ENCODE data around the gene POTEH.
"Not testable (repeated sequence)": the region's sequence is repeated elsewhere in the genome, so short reads cannot be mapped to it uniquely, and the experiment has no call there.

POTEH gene
- total RNA-seq, result 0 reads per million in 3 donors

DNA sequence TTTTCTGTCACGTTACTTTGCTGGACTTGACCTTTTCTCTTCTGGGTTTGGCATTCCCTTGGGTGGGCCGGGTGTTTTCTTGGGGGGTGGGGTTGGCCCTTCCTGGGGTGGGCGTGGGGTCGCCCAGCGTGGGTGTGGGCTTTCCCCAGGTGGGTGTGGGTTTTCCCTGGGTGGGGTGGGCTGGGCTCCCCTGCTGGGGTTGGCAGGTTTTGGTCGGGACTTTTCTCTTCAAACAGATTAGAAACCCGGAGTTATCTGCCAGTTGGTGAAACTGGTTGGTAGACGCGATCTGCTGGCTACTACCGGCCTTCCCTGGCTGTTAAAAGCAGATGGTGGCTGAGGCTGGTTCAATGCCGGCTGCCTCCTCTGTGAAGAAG lies at the start of gene POTEH:
Gene POTEH, plus strand, starts transcription at position 278 of the 377 bp plus-strand sequence. Its CDS starts 52 bp downstream, at position 330.
- H3K27ac ChIP-seq (ENCODE audit: insufficient read depth, low read length, poor library complexity, severe bottlenecking); H3K36me3 ChIP-seq (ENCODE audit: control insufficient read depth, insufficient read depth, low read length); H3K4me3 ChIP-seq (ENCODE audit: insufficient read depth, low read depth, low read length, poor library complexity, severe bottlenecking); DNase-seq; H3K27me3 ChIP-seq (replicated peaks; ENCODE audit: control insufficient read depth, insufficient read depth, low read length, poor library complexity, severe bottlenecking); H3K4me1 ChIP-seq (ENCODE audit: control insufficient read depth, insufficient read depth, low read length, poor library complexity, severe bottlenecking); H3K9me3 ChIP-seq (ENCODE audit: control insufficient read depth, low read length): not testable (repeated sequence)

DNA sequence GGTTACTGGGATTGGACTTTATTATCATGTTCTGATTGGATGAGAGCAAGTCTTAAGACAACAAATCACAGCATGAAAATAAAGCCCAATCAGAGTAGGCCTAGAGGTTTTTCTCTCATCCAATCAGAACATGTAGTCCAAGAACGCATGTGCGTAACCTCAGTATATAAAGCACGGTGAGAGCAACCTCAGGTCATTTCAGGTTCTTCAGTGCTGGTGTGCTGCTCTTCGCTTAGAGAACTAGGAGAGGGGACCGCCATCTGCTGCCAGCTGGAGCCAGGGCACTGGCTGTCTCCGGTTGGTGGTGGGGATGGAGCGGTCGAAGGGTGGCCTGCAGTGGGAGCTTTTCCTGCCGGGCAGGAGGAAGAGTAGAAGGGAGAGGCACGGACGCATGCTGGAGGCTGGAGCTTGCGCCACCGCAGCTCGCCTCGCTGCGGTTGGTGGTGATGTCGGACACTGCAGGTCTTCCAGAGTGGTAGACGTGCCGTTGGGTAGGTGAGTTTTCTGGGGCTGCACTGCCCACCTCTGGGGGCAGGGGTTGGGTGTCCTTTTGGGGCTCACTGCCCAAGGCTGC lies 47.5 kb upstream of the POTEH start:
- not testable (repeated sequence) for H3K27me3 ChIP-seq (replicated peaks; ENCODE audit: control insufficient read depth, insufficient read depth, low read length, poor library complexity, severe bottlenecking); H3K4me1 ChIP-seq (ENCODE audit: control insufficient read depth, insufficient read depth, low read length, poor library complexity, severe bottlenecking); H3K4me3 ChIP-seq (ENCODE audit: insufficient read depth, low read depth, low read length, poor library complexity, severe bottlenecking); H3K27ac ChIP-seq (ENCODE audit: insufficient read depth, low read length, poor library complexity, severe bottlenecking); H3K36me3 ChIP-seq (ENCODE audit: control insufficient read depth, insufficient read depth, low read length); H3K9me3 ChIP-seq (ENCODE audit: control insufficient read depth, low read length); DNase-seq

DNA sequence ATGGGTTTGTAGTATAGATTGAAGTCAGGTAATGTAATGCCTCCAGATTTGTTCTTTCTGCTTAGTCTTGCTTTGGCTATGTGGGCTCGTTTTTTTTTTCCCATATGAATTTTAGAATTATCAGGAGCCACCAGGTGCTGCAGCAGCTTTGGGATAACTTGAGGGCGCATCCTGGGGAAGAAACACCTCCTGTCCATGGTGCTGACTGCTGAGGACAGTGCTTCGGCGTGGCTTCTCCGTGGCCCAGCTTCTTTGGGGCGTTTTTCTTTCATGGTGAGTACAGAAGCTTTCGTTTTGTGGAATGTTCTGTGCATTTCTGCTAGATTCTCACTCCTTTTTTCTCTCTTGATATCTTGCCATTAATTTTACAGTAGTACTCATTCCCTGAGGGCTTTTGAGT lies 37.9 kb upstream of the POTEH start:
- not testable (repeated sequence) for DNase-seq; H3K4me1 ChIP-seq (ENCODE audit: control insufficient read depth, insufficient read depth, low read length, poor library complexity, severe bottlenecking); H3K36me3 ChIP-seq (ENCODE audit: control insufficient read depth, insufficient read depth, low read length); H3K27ac ChIP-seq (ENCODE audit: insufficient read depth, low read length, poor library complexity, severe bottlenecking); H3K4me3 ChIP-seq (ENCODE audit: insufficient read depth, low read depth, low read length, poor library complexity, severe bottlenecking); H3K9me3 ChIP-seq (ENCODE audit: control insufficient read depth, low read length); H3K27me3 ChIP-seq (replicated peaks; ENCODE audit: control insufficient read depth, insufficient read depth, low read length, poor library complexity, severe bottlenecking)

DNA sequence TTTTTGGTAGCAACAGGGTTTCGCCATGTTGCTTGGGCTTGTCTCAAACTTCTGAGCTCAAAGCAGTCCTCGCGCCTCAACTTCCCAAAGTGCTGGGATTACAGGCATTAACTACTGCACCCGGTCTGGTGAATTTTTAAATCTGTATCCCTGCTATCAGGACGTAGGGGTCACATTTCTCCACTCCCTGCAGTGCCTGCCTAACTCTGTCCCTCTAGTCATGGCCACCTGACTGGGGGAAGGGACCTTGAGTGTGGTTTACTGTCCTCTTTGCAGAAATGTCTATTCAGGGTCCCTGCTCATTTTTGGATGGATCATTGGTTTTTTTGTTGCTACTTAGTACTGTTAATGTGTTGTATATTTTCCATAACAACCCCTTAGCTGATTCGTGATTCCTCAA lies 37.1 kb upstream of the POTEH start:
- not testable (repeated sequence) for H3K27me3 ChIP-seq (replicated peaks; ENCODE audit: control insufficient read depth, insufficient read depth, low read length, poor library complexity, severe bottlenecking); H3K27ac ChIP-seq (ENCODE audit: insufficient read depth, low read length, poor library complexity, severe bottlenecking); H3K4me3 ChIP-seq (ENCODE audit: insufficient read depth, low read depth, low read length, poor library complexity, severe bottlenecking); H3K36me3 ChIP-seq (ENCODE audit: control insufficient read depth, insufficient read depth, low read length); DNase-seq; H3K4me1 ChIP-seq (ENCODE audit: control insufficient read depth, insufficient read depth, low read length, poor library complexity, severe bottlenecking); H3K9me3 ChIP-seq (ENCODE audit: control insufficient read depth, low read length)

DNA sequence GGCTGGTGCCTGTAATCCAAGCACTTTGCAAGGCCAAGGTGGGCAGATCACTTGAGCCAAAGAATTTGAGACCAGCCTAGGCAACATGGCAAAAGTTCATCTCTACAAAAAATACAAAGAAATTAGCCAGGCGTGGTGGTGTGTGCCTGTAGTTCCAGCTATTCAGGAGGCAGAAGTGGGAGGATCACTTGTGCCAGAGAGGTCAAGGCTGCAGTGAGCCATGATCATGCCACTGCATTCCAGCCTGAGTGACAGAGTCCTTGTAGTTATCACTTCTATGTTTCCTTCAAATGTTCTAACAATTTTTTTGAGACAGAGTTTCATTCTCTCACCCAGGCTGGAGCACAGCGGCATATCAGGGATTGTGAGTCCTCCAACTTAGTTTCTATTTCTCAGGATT lies 36.6 kb upstream of the POTEH start:
- DNase-seq; H3K4me1 ChIP-seq (ENCODE audit: control insufficient read depth, insufficient read depth, low read length, poor library complexity, severe bottlenecking); H3K27ac ChIP-seq (ENCODE audit: insufficient read depth, low read length, poor library complexity, severe bottlenecking); H3K36me3 ChIP-seq (ENCODE audit: control insufficient read depth, insufficient read depth, low read length); H3K27me3 ChIP-seq (replicated peaks; ENCODE audit: control insufficient read depth, insufficient read depth, low read length, poor library complexity, severe bottlenecking); H3K9me3 ChIP-seq (ENCODE audit: control insufficient read depth, low read length); H3K4me3 ChIP-seq (ENCODE audit: insufficient read depth, low read depth, low read length, poor library complexity, severe bottlenecking): not testable (repeated sequence)

DNA sequence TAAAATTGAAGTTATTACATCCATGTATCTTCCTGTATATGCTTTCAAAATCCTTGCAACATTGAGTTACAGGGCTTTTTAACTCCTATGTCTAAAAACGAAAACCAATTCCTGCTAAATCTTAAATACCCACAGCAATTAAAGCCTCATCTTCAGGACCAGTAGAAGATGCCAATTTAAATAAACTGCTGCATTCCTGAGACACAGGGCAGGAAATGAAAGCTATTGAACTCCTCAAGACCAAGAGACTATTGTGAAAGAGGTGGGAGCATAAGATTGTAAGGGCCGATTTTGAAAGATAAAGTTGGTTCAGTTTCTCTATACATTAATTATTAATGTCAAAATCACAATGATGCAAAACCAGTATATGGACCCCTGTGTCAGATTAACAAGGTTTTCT lies 28.7 kb upstream of the POTEH start:
- not testable (repeated sequence) for H3K27me3 ChIP-seq (replicated peaks; ENCODE audit: control insufficient read depth, insufficient read depth, low read length, poor library complexity, severe bottlenecking); H3K4me1 ChIP-seq (ENCODE audit: control insufficient read depth, insufficient read depth, low read length, poor library complexity, severe bottlenecking); H3K9me3 ChIP-seq (ENCODE audit: control insufficient read depth, low read length); H3K36me3 ChIP-seq (ENCODE audit: control insufficient read depth, insufficient read depth, low read length); H3K4me3 ChIP-seq (ENCODE audit: insufficient read depth, low read depth, low read length, poor library complexity, severe bottlenecking); H3K27ac ChIP-seq (ENCODE audit: insufficient read depth, low read length, poor library complexity, severe bottlenecking); DNase-seq

DNA sequence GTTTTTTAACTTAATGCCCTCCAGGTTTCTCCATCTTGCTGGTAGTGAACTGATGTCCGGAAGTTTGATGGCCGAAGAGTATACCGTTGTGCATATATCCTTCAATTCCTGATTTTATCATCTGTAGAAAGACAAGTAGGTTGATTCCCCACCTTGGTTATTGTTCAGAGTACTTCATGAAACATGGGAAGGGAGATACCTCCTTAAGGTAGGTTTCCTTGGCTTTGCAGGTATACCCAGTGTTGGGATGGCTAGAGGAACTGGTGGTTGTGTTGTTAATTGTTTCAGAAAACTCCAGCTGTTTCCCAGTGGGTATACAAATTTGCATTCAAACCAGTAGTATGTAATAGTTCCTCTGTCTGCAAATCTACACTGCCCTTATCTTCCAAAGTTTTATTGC lies 25.1 kb upstream of the POTEH start:
- H3K27ac ChIP-seq (ENCODE audit: insufficient read depth, low read length, poor library complexity, severe bottlenecking), result not testable (repeated sequence)

DNA sequence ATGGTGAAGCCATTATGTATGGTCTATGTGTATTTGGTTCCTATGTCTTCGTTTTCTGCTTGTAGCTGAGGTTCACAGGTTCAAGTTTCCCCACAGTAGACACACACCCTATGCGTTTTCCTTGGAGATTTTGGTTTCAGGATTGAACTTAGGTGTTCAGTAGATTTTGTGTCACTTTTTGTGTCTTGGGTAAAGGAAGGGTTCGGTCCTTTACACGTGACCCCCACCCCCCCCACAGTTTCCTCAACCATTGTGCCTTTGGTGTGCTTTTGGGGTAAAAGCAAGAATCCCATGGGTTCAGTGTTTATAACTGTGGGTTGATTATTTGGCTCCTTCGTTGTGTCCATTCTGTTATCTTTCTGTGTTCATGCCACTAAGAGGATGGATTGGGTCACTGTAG lies 24.3 kb upstream of the POTEH start:
- H3K4me3 ChIP-seq (ENCODE audit: insufficient read depth, low read depth, low read length, poor library complexity, severe bottlenecking); DNase-seq; H3K9me3 ChIP-seq (ENCODE audit: control insufficient read depth, low read length); H3K4me1 ChIP-seq (ENCODE audit: control insufficient read depth, insufficient read depth, low read length, poor library complexity, severe bottlenecking); H3K27me3 ChIP-seq (replicated peaks; ENCODE audit: control insufficient read depth, insufficient read depth, low read length, poor library complexity, severe bottlenecking); H3K27ac ChIP-seq (ENCODE audit: insufficient read depth, low read length, poor library complexity, severe bottlenecking); H3K36me3 ChIP-seq (ENCODE audit: control insufficient read depth, insufficient read depth, low read length): not testable (repeated sequence)

More for the DNA sequence above, 25.1 kb upstream of the POTEH start:
- not testable (repeated sequence) for H3K27me3 ChIP-seq (replicated peaks; ENCODE audit: control insufficient read depth, insufficient read depth, low read length, poor library complexity, severe bottlenecking); H3K4me1 ChIP-seq (ENCODE audit: control insufficient read depth, insufficient read depth, low read length, poor library complexity, severe bottlenecking); DNase-seq; H3K4me3 ChIP-seq (ENCODE audit: insufficient read depth, low read depth, low read length, poor library complexity, severe bottlenecking); H3K36me3 ChIP-seq (ENCODE audit: control insufficient read depth, insufficient read depth, low read length); H3K9me3 ChIP-seq (ENCODE audit: control insufficient read depth, low read length)

- not testable (repeated sequence) for H3K4me1 ChIP-seq (ENCODE audit: control insufficient read depth, insufficient read depth, low read length, poor library complexity, severe bottlenecking); H3K27me3 ChIP-seq (replicated peaks; ENCODE audit: control insufficient read depth, insufficient read depth, low read length, poor library complexity, severe bottlenecking); H3K4me3 ChIP-seq (ENCODE audit: insufficient read depth, low read depth, low read length, poor library complexity, severe bottlenecking); H3K36me3 ChIP-seq (ENCODE audit: control insufficient read depth, insufficient read depth, low read length); H3K9me3 ChIP-seq (ENCODE audit: control insufficient read depth, low read length); DNase-seq; H3K27ac ChIP-seq (ENCODE audit: insufficient read depth, low read length, poor library complexity, severe bottlenecking)
These were observed 20.4 kb upstream of the POTEH start for GRCh38 chr22:15669430-15669829.

GRCh38 chr22:15679702-15680101 lies 10.1 kb upstream of the POTEH start:
- H3K27ac ChIP-seq (ENCODE audit: insufficient read depth, low read length, poor library complexity, severe bottlenecking); H3K4me1 ChIP-seq (ENCODE audit: control insufficient read depth, insufficient read depth, low read length, poor library complexity, severe bottlenecking); H3K36me3 ChIP-seq (ENCODE audit: control insufficient read depth, insufficient read depth, low read length); DNase-seq; H3K27me3 ChIP-seq (replicated peaks; ENCODE audit: control insufficient read depth, insufficient read depth, low read length, poor library complexity, severe bottlenecking); H3K4me3 ChIP-seq (ENCODE audit: insufficient read depth, low read depth, low read length, poor library complexity, severe bottlenecking); H3K9me3 ChIP-seq (ENCODE audit: control insufficient read depth, low read length): not testable (repeated sequence)

DNA sequence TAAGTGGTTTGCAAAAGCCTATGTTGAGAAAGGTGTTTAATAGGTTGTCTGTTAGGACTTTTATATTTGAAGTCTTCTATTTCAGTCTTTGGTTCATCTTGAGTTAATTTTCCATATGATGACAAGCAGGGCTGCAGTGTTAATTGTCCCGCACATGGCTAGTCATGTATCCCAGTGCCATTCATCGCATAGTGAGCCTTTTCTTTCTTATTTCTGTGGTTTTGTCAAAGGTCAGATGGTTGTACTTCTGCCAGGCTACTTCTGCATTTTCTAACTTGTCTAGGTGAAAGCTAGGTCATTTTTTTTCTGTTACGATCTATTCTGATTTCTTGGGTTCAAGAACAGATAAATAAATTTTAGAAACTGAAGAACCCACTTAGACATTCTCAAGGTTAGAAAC lies 5.7 kb upstream of the POTEH start:
- H3K9me3 ChIP-seq (ENCODE audit: control insufficient read depth, low read length); H3K4me3 ChIP-seq (ENCODE audit: insufficient read depth, low read depth, low read length, poor library complexity, severe bottlenecking); DNase-seq; H3K36me3 ChIP-seq (ENCODE audit: control insufficient read depth, insufficient read depth, low read length); H3K27ac ChIP-seq (ENCODE audit: insufficient read depth, low read length, poor library complexity, severe bottlenecking); H3K4me1 ChIP-seq (ENCODE audit: control insufficient read depth, insufficient read depth, low read length, poor library complexity, severe bottlenecking); H3K27me3 ChIP-seq (replicated peaks; ENCODE audit: control insufficient read depth, insufficient read depth, low read length, poor library complexity, severe bottlenecking): not testable (repeated sequence)
